ENCODE data around the gene MRM1. TPM values are rescaled to one million over a fixed set of nuclear protein-coding genes. Genes with fewer than 3 reads are reported as not detected.

The MRM1 gene
- total RNA-seq, 2 experiments from 2014 or later: 13.6 to 17.0 TPM

- H3K4me1 Mint-ChIP-seq: peaks cover 17% of the 10 kb centered on the region
- no peaks in the 10 kb centered on the region for H3K36me3 Mint-ChIP-seq
- no peak for DNase-seq
- CTCF ChIA-PET: interaction anchor here (0.6 kb wide), 1 partner anchor 680 kb away, joined by 3 read pairs; no protein-coding TSS in a partner anchor
- H3K27ac Mint-ChIP-seq: no peak overlapping the region
- no peak overlapping the region for H3K4me3 Mint-ChIP-seq
- no peak for ATAC-seq
- H3K27me3 Mint-ChIP-seq: peaks cover 63% of the 10 kb centered on the region
- H3K9me3 Mint-ChIP-seq (ENCODE audit: low read depth): no peaks in the 10 kb centered on the region
These were observed 44.0 kb downstream of the MRM1 start for GRCh38 chr17:36645422-36645821.

GRCh38 chr17:36647636-36648035 lies 46.3 kb downstream of the MRM1 start:
- no peak overlapping the region for H3K4me3 Mint-ChIP-seq
- ATAC-seq (no peak), DNase-seq (no peak)
- no peak overlapping the region for H3K27ac Mint-ChIP-seq
- peaks cover 8% of the 10 kb centered on the region for H3K4me1 Mint-ChIP-seq
- no peaks in the 10 kb centered on the region for H3K36me3 Mint-ChIP-seq
- CTCF ChIA-PET: interaction anchor here (1.1 kb wide), 1 partner anchor 11 kb away, joined by 3 read pairs; no protein-coding TSS in a partner anchor
- H3K9me3 Mint-ChIP-seq (ENCODE audit: low read depth): no peaks in the 10 kb centered on the region
- peaks cover 52% of the 10 kb centered on the region for H3K27me3 Mint-ChIP-seq

GRCh38 chr17:36650096-36650775 lies 48.9 kb downstream of the MRM1 start:
- DNase-seq (no peak), ATAC-seq (no peak)
- H3K4me1 Mint-ChIP-seq: no peaks in the 10 kb centered on the region
- CTCF ChIA-PET: interaction anchor here (1.4 kb wide), 1 partner anchor 8 kb away, joined by 3 read pairs; no protein-coding TSS in a partner anchor
- peaks cover 41% of the 10 kb centered on the region for H3K27me3 Mint-ChIP-seq
- no peak overlapping the region for H3K27ac Mint-ChIP-seq
- H3K4me3 Mint-ChIP-seq: no peak overlapping the region
- H3K36me3 Mint-ChIP-seq: no peaks in the 10 kb centered on the region
- no peaks in the 10 kb centered on the region for H3K9me3 Mint-ChIP-seq (ENCODE audit: low read depth)

- peaks cover 48% of the 10 kb centered on the region for H3K27me3 Mint-ChIP-seq
These were observed 52.0 kb downstream of the MRM1 start for GRCh38 chr17:36653374-36653773.

GRCh38 chr17:36653856-36654255 lies 52.5 kb downstream of the MRM1 start:
- Mint-ChIP-seq H3K4me1 (peaks cover 6% of the 10 kb centered on the region), H3K4me3 (no peak overlapping the region), H3K27ac (no peak overlapping the region), H3K36me3 (no peaks in the 10 kb centered on the region), H3K9me3 (ENCODE audit: low read depth) (no peaks in the 10 kb centered on the region), H3K27me3 (peaks cover 45% of the 10 kb centered on the region)
- DNase-seq (no peak), ATAC-seq (no peak)
- CTCF ChIA-PET: no interaction called here

More at GRCh38 chr17:36653374-36653773, 52.0 kb downstream of the MRM1 start:
- H3K4me1 Mint-ChIP-seq: peaks cover 6% of the 10 kb centered on the region
- ATAC-seq (no peak), DNase-seq (no peak)
- no peak overlapping the region for H3K4me3 Mint-ChIP-seq
- CTCF ChIA-PET: interaction anchor here (1.5 kb wide), 1 partner anchor 28 kb away, joined by 7 read pairs; no protein-coding TSS in a partner anchor
- no peaks in the 10 kb centered on the region for H3K36me3 Mint-ChIP-seq
- no peak overlapping the region for H3K27ac Mint-ChIP-seq
- H3K9me3 Mint-ChIP-seq (ENCODE audit: low read depth): no peaks in the 10 kb centered on the region

DNA sequence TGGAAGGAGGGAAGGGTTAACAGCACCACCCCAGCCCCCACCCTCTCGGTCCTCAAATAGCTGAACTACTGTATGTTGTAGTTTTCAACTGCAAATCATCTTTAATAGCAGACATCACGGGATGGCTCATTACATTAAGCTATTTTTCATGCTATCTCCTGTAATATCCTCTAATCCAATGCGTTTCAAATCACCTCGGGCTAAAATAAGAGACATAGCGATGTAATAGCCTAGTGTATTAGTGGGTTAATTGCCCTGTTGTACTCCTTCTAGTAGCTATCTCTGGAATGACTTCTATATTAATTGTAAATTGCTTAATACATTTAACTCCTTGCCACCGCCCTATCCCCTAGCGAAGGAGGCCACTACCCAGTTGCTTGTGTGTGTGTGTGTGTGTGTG lies 54.3 kb downstream of the MRM1 start:
- Mint-ChIP-seq H3K9me3 (ENCODE audit: low read depth) (no peaks in the 10 kb centered on the region), H3K27me3 (peaks cover 43% of the 10 kb centered on the region), H3K27ac (no peak overlapping the region), H3K36me3 (no peaks in the 10 kb centered on the region), H3K4me1 (peaks cover 6% of the 10 kb centered on the region), H3K4me3 (no peak overlapping the region)
- CTCF ChIA-PET: interaction anchor here (1.4 to 1.7 kb wide), 2 partner anchors 29 to 100 kb away, joined by 6 read pairs; no protein-coding TSS in a partner anchor
- no peak for ATAC-seq
- DNase-seq: no peak

- DNase-seq (no peak), ATAC-seq (no peak)
- no peaks in the 10 kb centered on the region for H3K36me3 Mint-ChIP-seq
- H3K27ac Mint-ChIP-seq: no peak overlapping the region
- no peaks in the 10 kb centered on the region for H3K9me3 Mint-ChIP-seq (ENCODE audit: low read depth)
- H3K27me3 Mint-ChIP-seq: peaks cover 31% of the 10 kb centered on the region
- peaks cover 6% of the 10 kb centered on the region for H3K4me1 Mint-ChIP-seq
- CTCF ChIA-PET: interaction anchor here (1.0 to 1.2 kb wide), 2 partner anchors 18 to 390 kb away, joined by 3 to 4 read pairs; no protein-coding TSS in a partner anchor
- no peak overlapping the region for H3K4me3 Mint-ChIP-seq
These were observed 56.0 kb downstream of the MRM1 start for GRCh38 chr17:36657390-36657762.

DNA sequence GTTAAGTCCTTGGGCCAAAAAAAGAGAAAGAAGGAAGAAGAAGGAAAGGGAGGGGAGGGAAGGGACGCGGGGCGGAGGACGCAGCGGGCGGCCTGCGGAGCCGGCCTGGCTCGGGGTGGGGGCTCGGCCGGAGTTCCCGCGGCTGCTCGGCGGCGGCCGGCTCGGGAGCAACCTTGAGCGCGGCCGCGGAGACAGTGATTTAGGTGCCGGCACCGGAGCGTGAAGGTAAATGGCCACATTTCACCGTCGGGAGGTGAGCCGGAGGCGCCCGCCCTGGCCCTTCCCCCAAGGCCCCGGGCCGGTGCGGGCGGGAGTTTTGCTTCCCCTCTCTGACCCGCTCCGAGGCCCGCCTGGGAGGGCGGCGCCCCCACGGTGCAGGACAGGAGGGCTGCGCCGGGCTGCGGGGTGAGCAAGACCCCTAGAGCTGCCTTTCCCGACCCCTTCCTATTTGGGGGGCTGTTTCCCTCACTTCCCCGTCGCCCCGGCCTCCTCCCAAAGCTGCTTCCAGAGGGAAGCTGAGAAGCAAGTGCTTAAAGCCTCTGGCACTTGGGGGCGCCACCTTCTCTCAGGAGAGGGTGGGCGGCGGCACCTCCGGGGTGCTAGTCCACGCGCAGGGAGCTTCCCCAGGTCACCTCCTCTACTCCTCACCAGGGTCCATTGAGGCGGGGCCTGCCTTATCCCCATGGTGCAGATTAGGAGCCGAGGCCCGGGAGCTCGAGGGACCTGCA lies 56.5 kb downstream of the MRM1 start:
- peak; percentile 48 for DNase-seq
- Mint-ChIP-seq H3K27me3 (peaks cover 30% of the 10 kb centered on the region), H3K4me3 (no peak overlapping the region), H3K27ac (no peak overlapping the region), H3K4me1 (peaks cover 6% of the 10 kb centered on the region), H3K9me3 (ENCODE audit: low read depth) (no peaks in the 10 kb centered on the region), H3K36me3 (no peaks in the 10 kb centered on the region)
- CTCF ChIA-PET: interaction anchor here (0.8 to 1.6 kb wide), 9 partner anchors 8 to 389 kb away, joined by 3 to 5 read pairs (median 3); no protein-coding TSS in a partner anchor
- peak; percentile 33 for ATAC-seq

Other genes starting within 250 kb of the MRM1 start
- gene TBC1D3H, start 213.1 kb upstream of the MRM1 start, total RNA-seq: not detected
- gene ZNHIT3, start 114.9 kb upstream of the MRM1 start, total RNA-seq: 10 to 100 TPM; 34.3 to 45.8 TPM
- 100 to 1,000 TPM; 140 to 161 TPM for gene MYO19, start 66.7 kb upstream of the MRM1 start, total RNA-seq
- gene PIGW, start 66.6 kb upstream of the MRM1 start, total RNA-seq: 10 to 100 TPM in 1 of 2 experiments, 1 to 10 TPM in 1; 9.6 to 17.4 TPM
- 100 to 1,000 TPM in 1 of 2 experiments, 10 to 100 TPM in 1; 96.5 to 113 TPM for gene GGNBP2, start 56.7 kb upstream of the MRM1 start, total RNA-seq
- 1 to 10 TPM; 4.5 to 8.0 TPM for gene DHRS11, start 9.7 kb upstream of the MRM1 start, total RNA-seq

Measured in activated CD8-positive, alpha-beta memory T cell treated with anti-CD3 and anti-CD28 coated beads, Interleukin-2, amount 10 ng/mL, durations not matched to agents 7 days and 5 days (primary cell).